Endothelial cell (in vitro differentiated cells): ENCODE data around the gene LARGE1. TPM values are rescaled to one million over a fixed set of nuclear protein-coding genes. Genes with fewer than 3 reads are reported as not detected.

Experiments
- DNase-seq: peaks from one replicate; pipeline ENCODE4 v3.0.0; 2021; ENCODE audit warnings: low spot score
- H3K27ac Mint-ChIP-seq: one replicate; pipeline ENCODE4 v1.8.0; 2021; ENCODE audit warnings: mixed read lengths, inconsistent platforms; ENCODE audit not compliant: unreplicated experiment
- H3K27me3 Mint-ChIP-seq: one replicate; pipeline ENCODE4 v1.8.0; 2021; ENCODE audit warnings: mild to moderate bottlenecking, moderate library complexity, mixed read lengths, inconsistent platforms; ENCODE audit not compliant: unreplicated experiment
- H3K36me3 Mint-ChIP-seq: one replicate; pipeline ENCODE4 v1.8.0; 2021; ENCODE audit warnings: mild to moderate bottlenecking, low read depth, mixed read lengths, inconsistent platforms; ENCODE audit not compliant: unreplicated experiment
- H3K4me1 Mint-ChIP-seq: one replicate; pipeline ENCODE4 v1.8.0; 2021; ENCODE audit warnings: mild to moderate bottlenecking, mixed read lengths, inconsistent platforms; ENCODE audit not compliant: unreplicated experiment
- H3K4me3 Mint-ChIP-seq: one replicate; pipeline ENCODE4 v1.8.0; 2021; ENCODE audit warnings: mild to moderate bottlenecking, mixed read lengths, inconsistent platforms; ENCODE audit not compliant: unreplicated experiment
- H3K9me3 Mint-ChIP-seq: one replicate; pipeline ENCODE4 v1.8.0; 2021; ENCODE audit warnings: mixed read lengths, inconsistent platforms; ENCODE audit not compliant: unreplicated experiment
- total RNA-seq: library from RNA; stranded (reverse); fragmentation: NEBNext Ultra II Directional; extraction: Animal tissue kit (Norgen Biotek cat#: 25700); gene quantifications from one replicate; pipeline ENCODE4 v1.2.1, GENCODE V29; 2021; ENCODE audit not compliant: unreplicated experiment
- TF ChIP-seq, protein P1 (sequence below): fragments of 200-600 bp; sonication (generic); IDR thresholded peaks from one replicate; pipeline ENCODE4 v1.5.0; 2021; ENCODE audit warnings: antibody characterized with exemption; ENCODE audit not compliant: unreplicated experiment

Gene LARGE1
- total RNA-seq, 1 donor from 2014 or later, result 25.4 TPM

DNA sequence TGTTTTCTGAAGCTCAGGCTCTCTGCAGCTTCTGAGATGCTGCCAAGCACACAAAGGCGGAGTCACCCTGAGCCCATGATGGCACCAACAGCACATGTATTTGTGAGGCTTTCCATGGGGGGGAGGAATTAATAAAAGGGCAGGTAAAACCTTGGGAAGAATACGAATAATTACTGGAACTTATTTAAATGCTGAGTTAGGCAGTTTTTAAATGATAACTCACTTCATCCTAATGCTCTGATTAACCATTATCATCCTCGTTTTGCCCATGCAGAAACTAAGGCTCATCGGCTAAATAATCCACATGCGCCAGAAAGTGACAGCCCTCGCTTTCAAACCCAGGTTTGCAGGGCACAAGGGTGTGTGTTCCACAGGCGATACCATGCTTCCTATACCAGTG, 35.4 kb downstream of the LARGE1 start:
- Mint-ChIP-seq H3K4me1 (peaks cover 20% of the 10 kb centered on the region), H3K36me3 (no peaks in the 10 kb centered on the region), H3K4me3 (no peak overlapping the region), H3K27me3 (peaks cover 5% of the 10 kb centered on the region), H3K9me3 (no peaks in the 10 kb centered on the region), H3K27ac (no peak overlapping the region)
- TF ChIP-seq, protein P1, sequence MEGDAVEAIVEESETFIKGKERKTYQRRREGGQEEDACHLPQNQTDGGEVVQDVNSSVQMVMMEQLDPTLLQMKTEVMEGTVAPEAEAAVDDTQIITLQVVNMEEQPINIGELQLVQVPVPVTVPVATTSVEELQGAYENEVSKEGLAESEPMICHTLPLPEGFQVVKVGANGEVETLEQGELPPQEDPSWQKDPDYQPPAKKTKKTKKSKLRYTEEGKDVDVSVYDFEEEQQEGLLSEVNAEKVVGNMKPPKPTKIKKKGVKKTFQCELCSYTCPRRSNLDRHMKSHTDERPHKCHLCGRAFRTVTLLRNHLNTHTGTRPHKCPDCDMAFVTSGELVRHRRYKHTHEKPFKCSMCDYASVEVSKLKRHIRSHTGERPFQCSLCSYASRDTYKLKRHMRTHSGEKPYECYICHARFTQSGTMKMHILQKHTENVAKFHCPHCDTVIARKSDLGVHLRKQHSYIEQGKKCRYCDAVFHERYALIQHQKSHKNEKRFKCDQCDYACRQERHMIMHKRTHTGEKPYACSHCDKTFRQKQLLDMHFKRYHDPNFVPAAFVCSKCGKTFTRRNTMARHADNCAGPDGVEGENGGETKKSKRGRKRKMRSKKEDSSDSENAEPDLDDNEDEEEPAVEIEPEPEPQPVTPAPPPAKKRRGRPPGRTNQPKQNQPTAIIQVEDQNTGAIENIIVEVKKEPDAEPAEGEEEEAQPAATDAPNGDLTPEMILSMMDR, result no peak
- DNase-seq, result no peak

GRCh38 chr22:33883961-33884808, 36.1 kb downstream of the LARGE1 start:
- TF ChIP-seq, protein P1, result no peak
- Mint-ChIP-seq H3K4me1 (peaks cover 20% of the 10 kb centered on the region), H3K9me3 (no peaks in the 10 kb centered on the region), H3K27me3 (peaks cover 5% of the 10 kb centered on the region), H3K4me3 (no peak overlapping the region), H3K36me3 (no peaks in the 10 kb centered on the region), H3K27ac (no peak overlapping the region)
- no peak for DNase-seq

DNA sequence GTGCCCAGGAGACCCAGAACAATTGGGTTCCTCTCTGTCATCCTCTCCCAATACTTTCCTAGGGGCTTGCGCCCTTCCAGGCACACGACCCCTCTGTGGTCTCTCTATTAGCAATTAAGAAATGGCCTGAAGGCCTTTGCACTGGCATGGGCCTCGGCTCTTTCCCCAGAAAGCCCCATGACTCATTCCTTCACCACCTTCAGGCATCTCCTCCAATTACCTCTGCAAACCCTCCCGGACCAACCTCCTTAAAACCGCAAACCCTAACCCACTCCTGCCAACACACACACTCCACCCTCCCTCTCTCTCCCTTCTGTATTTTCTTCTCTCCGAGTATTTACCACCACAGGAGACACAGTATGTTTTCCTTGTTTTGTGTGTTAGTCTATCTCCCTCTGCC, 36.7 kb downstream of the LARGE1 start:
- Mint-ChIP-seq H3K9me3 (no peaks in the 10 kb centered on the region), H3K27me3 (peaks cover 5% of the 10 kb centered on the region), H3K36me3 (no peaks in the 10 kb centered on the region), H3K4me3 (no peak overlapping the region), H3K4me1 (peaks cover 20% of the 10 kb centered on the region), H3K27ac (no peak overlapping the region)
- DNase-seq, result no peak
- TF ChIP-seq, protein P1, result no peak

GRCh38 chr22:33882991-33883390, 37.3 kb downstream of the LARGE1 start:
- H3K36me3 Mint-ChIP-seq, result no peaks in the 10 kb centered on the region
- no peak for DNase-seq
- no peaks in the 10 kb centered on the region for H3K9me3 Mint-ChIP-seq
- H3K4me1 Mint-ChIP-seq, result peaks cover 20% of the 10 kb centered on the region
- TF ChIP-seq, protein P1, result no peak
- H3K27ac Mint-ChIP-seq, result no peak overlapping the region
- H3K4me3 Mint-ChIP-seq, result no peak overlapping the region
- H3K27me3 Mint-ChIP-seq, result peaks cover 5% of the 10 kb centered on the region

GRCh38 chr22:33880986-33881385, 39.3 kb downstream of the LARGE1 start:
- peaks cover 4% of the 10 kb centered on the region for H3K27me3 Mint-ChIP-seq
- TF ChIP-seq, protein P1, result no peak
- H3K27ac Mint-ChIP-seq, result no peak overlapping the region
- no peak overlapping the region for H3K4me3 Mint-ChIP-seq
- H3K9me3 Mint-ChIP-seq, result no peaks in the 10 kb centered on the region
- H3K4me1 Mint-ChIP-seq, result peaks cover 31% of the 10 kb centered on the region
- H3K36me3 Mint-ChIP-seq, result no peaks in the 10 kb centered on the region
- no peak for DNase-seq
